Stomach (tissue), 4 donors: Measurements from ENCODE around the gene CCDC86.

Experiments
- POLR2A ChIP-seq, 4 donors: fragments of 450-650 bp; IDR thresholded peaks; one replicate each; pipeline ENCODE4 v1.6.1; 2016; ENCODE audit warnings: antibody characterized with exemption in 4 of 4, control low read depth in 2 of 4, mild to moderate bottlenecking in 1 of 4, moderate library complexity in 1 of 4
- TF ChIP-seq, protein P1 (sequence below), 7 experiments: fragments of 450-650 bp in 4 of 7; fragments of 200-600 bp in 3 of 7; sonication (generic) in 3 of 7; IDR thresholded peaks; one replicate each; pipeline ENCODE4 v1.5.1; 2016 to 2019; ENCODE audit warnings: antibody characterized with exemption in 7 of 7, control low read depth in 2 of 7, mild to moderate bottlenecking in 1 of 7

GRCh38 chr11:60852982-60853950 is 11.4 kb downstream of the CCDC86 start:
- TF ChIP-seq, protein P1, sequence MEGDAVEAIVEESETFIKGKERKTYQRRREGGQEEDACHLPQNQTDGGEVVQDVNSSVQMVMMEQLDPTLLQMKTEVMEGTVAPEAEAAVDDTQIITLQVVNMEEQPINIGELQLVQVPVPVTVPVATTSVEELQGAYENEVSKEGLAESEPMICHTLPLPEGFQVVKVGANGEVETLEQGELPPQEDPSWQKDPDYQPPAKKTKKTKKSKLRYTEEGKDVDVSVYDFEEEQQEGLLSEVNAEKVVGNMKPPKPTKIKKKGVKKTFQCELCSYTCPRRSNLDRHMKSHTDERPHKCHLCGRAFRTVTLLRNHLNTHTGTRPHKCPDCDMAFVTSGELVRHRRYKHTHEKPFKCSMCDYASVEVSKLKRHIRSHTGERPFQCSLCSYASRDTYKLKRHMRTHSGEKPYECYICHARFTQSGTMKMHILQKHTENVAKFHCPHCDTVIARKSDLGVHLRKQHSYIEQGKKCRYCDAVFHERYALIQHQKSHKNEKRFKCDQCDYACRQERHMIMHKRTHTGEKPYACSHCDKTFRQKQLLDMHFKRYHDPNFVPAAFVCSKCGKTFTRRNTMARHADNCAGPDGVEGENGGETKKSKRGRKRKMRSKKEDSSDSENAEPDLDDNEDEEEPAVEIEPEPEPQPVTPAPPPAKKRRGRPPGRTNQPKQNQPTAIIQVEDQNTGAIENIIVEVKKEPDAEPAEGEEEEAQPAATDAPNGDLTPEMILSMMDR (IDR thresholded peaks at IDR 0.05): no peak
- no peak for TF ChIP-seq POLR2A (IDR thresholded peaks at IDR 0.05)
